T-cell (primary cell): ENCODE data around the gene RABL2B. TPM values are rescaled to one million over a fixed set of nuclear protein-coding genes. Genes with fewer than 3 reads are reported as not detected.
A peak's percentile ranks its signal among the peaks of the same experiment; 100 is the strongest.
"Not testable (repeated sequence)": the region's sequence is repeated elsewhere in the genome, so short reads cannot be mapped to it uniquely, and the experiment has no call there.

Experiments
- ATAC-seq, 4 experiments: fragments of 200-7000 bp in 3 of 4; fragments of 150-1000 bp in 1 of 4; cut with Tn5 transposase; replicated peaks in 1 of 4; 1 replicate in 3 of 4; 2 replicates in 1 of 4; pipeline ENCODE4 v1.10.0; 2021; ENCODE audit warnings: moderate library complexity in 3 of 4, mild to moderate bottlenecking in 2 of 4, moderate number of reproducible peaks in 1 of 4
- CTCF ChIA-PET, 2 donors: fragments of 300-600 bp; sonication (Branson Sonifier 250); formaldehyde crosslinking; loops; one replicate each; lab custom pipeline; 2022; ENCODE audit warnings: antibody characterized with exemption in 2 of 2; lab: Charles Lee
- POLR2A ChIA-PET, 2 donors: fragments of 300-600 bp; sonication (Branson Sonifier 250); formaldehyde crosslinking; loops; one replicate each; lab custom pipeline; 2022; ENCODE audit warnings: antibody characterized with exemption in 2 of 2; lab: Charles Lee
- DNase-seq, 35 experiments: peaks; one replicate each; pipeline versions ENCODE4 v3.0.0 to v3.0.0-alpha.2; 2013 to 2023
- H3K27ac ChIP-seq: one replicate; pipeline ENCODE4 v1.5.1; 2013; ENCODE audit warnings: low read length
- H3K27me3 ChIP-seq, 2 experiments: replicated peaks in 1 of 2; 1 replicate in 1 of 2; 2 replicates in 1 of 2; pipeline versions ENCODE4 v1.6.1 to v1.7.0; 2013; ENCODE audit warnings: low read length in 1 of 2, mixed read lengths in 1 of 2; ENCODE audit not compliant: control insufficient read depth in 2 of 2, insufficient read depth in 2 of 2; ENCODE audit errors: extremely low read depth in 1 of 2
- H3K36me3 ChIP-seq, 2 donors: 1 replicate in 1 of 2; 2 replicates in 1 of 2; pipeline versions ENCODE4 v1.6.1 to v1.7.0; 2013; ENCODE audit warnings: low read length in 1 of 2; ENCODE audit not compliant: control insufficient read depth in 2 of 2, insufficient read depth in 1 of 2; ENCODE audit errors: extremely low read depth in 1 of 2
- H3K4me1 ChIP-seq, 2 experiments: 1 replicate in 1 of 2; 2 replicates in 1 of 2; pipeline versions ENCODE4 v1.6.1 to v1.7.0; 2013; ENCODE audit warnings: low read length in 2 of 2, mixed read lengths in 1 of 2; ENCODE audit not compliant: insufficient read depth in 2 of 2, control insufficient read depth in 1 of 2; ENCODE audit errors: extremely low read depth in 1 of 2
- H3K4me3 ChIP-seq, 2 donors: 1 replicate in 1 of 2; 2 replicates in 1 of 2; pipeline versions ENCODE4 v1.5.1 to v1.7.0; 2013; ENCODE audit warnings: mild to moderate bottlenecking in 2 of 2, low read length in 1 of 2, moderate library complexity in 1 of 2; ENCODE audit not compliant: control insufficient read depth in 1 of 2; ENCODE audit errors: extremely low read depth in 1 of 2
- H3K9me3 ChIP-seq: 2 replicates; pipeline ENCODE4 v1.7.0; 2013
- H3K27ac Mint-ChIP-seq, 2 donors: one replicate each; pipeline ENCODE4 v1.8.0; 2020 to 2021; ENCODE audit warnings: mild to moderate bottlenecking in 2 of 2, mixed read lengths in 2 of 2
- H3K27me3 Mint-ChIP-seq, 2 donors: one replicate each; pipeline ENCODE4 v1.8.0; 2021 to 2022; ENCODE audit warnings: mixed read lengths in 2 of 2
- H3K36me3 Mint-ChIP-seq: one replicate; pipeline ENCODE4 v1.8.0; 2021; ENCODE audit warnings: mixed read lengths
- H3K4me1 Mint-ChIP-seq, 3 donors: one replicate each; pipeline ENCODE4 v1.8.0; 2020 to 2022; ENCODE audit warnings: mixed read lengths in 3 of 3, mild to moderate bottlenecking in 1 of 3
- H3K4me3 Mint-ChIP-seq, 3 donors: one replicate each; pipeline ENCODE4 v1.8.0; 2020 to 2022; ENCODE audit warnings: mild to moderate bottlenecking in 3 of 3, mixed read lengths in 3 of 3, moderate library complexity in 3 of 3
- H3K9me3 Mint-ChIP-seq, 3 donors: one replicate each; pipeline ENCODE4 v1.8.0; 2020 to 2022; ENCODE audit warnings: mixed read lengths in 3 of 3
- WGBS: methylation state at CpG from one replicate; pipeline ENCODE4 v1.1.5; 2013; ENCODE audit warnings: missing lambda C conversion rate; ENCODE audit not compliant: insufficient coverage; 5-methylcytosine and 5-hydroxymethylcytosine counted together
- total RNA-seq, 35 experiments: library from RNA in 6 of 35; stranded (reverse) in 6 of 35; fragments of 120-200 nt in 1 of 35; gene quantifications; one replicate each; pipeline versions ENCODE4 v1.2.1 to v1.2.4 and lab custom pipeline; 2013 to 2026

Gene RABL2B
- total RNA-seq, 5 donors from 2014 or later (not counting 1 experiment from before 2014, with no cell fraction given): 60.3 to 70.9 (median 64.4) TPM

GRCh38 chr22:50756406-50756805 lies 27.0 kb downstream of the RABL2B start:
- not testable (repeated sequence) for H3K27ac ChIP-seq

GRCh38 chr22:50755251-50755650 lies 28.2 kb downstream of the RABL2B start:
- Mint-ChIP-seq H3K27ac (peak overlapping the region in 1 of 2 donors; percentile 36), H3K4me1 (peaks cover 14 to 30% (median 17%) of the 10 kb centered on the region in 3 donors), H3K4me3 (peak overlapping the region in 2 of 3 donors; percentile 17 to 41)
- H3K27ac ChIP-seq, H3K4me1 ChIP-seq, CTCF ChIA-PET, H3K36me3 ChIP-seq, H3K9me3 Mint-ChIP-seq, H3K27me3 ChIP-seq, H3K36me3 Mint-ChIP-seq, H3K27me3 Mint-ChIP-seq, POLR2A ChIA-PET, H3K9me3 ChIP-seq, ATAC-seq, H3K4me3 ChIP-seq, DNase-seq: not testable (repeated sequence)
- no CpG with 5 or more reads among the region's 20 CpGs for WGBS

More at GRCh38 chr22:50756406-50756805, 27.0 kb downstream of the RABL2B start:
- H3K27me3 ChIP-seq, H3K36me3 Mint-ChIP-seq, H3K9me3 Mint-ChIP-seq, ATAC-seq, H3K4me1 ChIP-seq, POLR2A ChIA-PET, H3K27me3 Mint-ChIP-seq, H3K36me3 ChIP-seq, H3K9me3 ChIP-seq: not testable (repeated sequence)
- no CpG with 5 or more reads among the region's 9 CpGs for WGBS
- CTCF ChIA-PET: interaction anchor here in 1 of 2 donors (1.1 kb wide), 1 partner anchor 24 kb away, joined by 3 read pairs; no protein-coding TSS in a partner anchor
- peak overlapping the region; percentile 95 for H3K27ac Mint-ChIP-seq
- peaks cover 14 to 30% (median 17%) of the 10 kb centered on the region in 3 donors for H3K4me1 Mint-ChIP-seq
- peak overlapping the region; percentile 89 to 97 (median 94) for H3K4me3 Mint-ChIP-seq
- DNase-seq: peak in 6 of 35 experiments; percentile 4 to 25 (median 16)
- H3K4me3 ChIP-seq: peak overlapping the region in 1 of 2 donors; percentile 54

- H3K4me1 ChIP-seq, ATAC-seq, H3K27ac ChIP-seq, H3K9me3 ChIP-seq, H3K27me3 ChIP-seq, H3K27ac Mint-ChIP-seq, H3K36me3 Mint-ChIP-seq, CTCF ChIA-PET, H3K9me3 Mint-ChIP-seq, H3K4me1 Mint-ChIP-seq, H3K4me3 Mint-ChIP-seq, H3K36me3 ChIP-seq, H3K4me3 ChIP-seq, DNase-seq, POLR2A ChIA-PET, H3K27me3 Mint-ChIP-seq: not testable (repeated sequence)
- 73% methylated on average over 2 of the region's 9 CpGs for WGBS
Observed at GRCh38 chr22:50749302-50750074, 33.9 kb downstream of the RABL2B start.

- H3K9me3 Mint-ChIP-seq, H3K27ac Mint-ChIP-seq, H3K4me1 Mint-ChIP-seq, POLR2A ChIA-PET, DNase-seq, H3K4me3 ChIP-seq, H3K27me3 ChIP-seq, ATAC-seq, H3K27me3 Mint-ChIP-seq, H3K9me3 ChIP-seq, H3K36me3 ChIP-seq, H3K4me3 Mint-ChIP-seq, H3K27ac ChIP-seq, H3K4me1 ChIP-seq, CTCF ChIA-PET, H3K36me3 Mint-ChIP-seq: not testable (repeated sequence)
- 82% methylated on average over 7 of the region's 13 CpGs for WGBS
Observed at GRCh38 chr22:50748630-50749029, 34.8 kb downstream of the RABL2B start.

- H3K4me1 Mint-ChIP-seq, H3K36me3 Mint-ChIP-seq, H3K9me3 Mint-ChIP-seq, H3K27ac Mint-ChIP-seq, H3K4me3 Mint-ChIP-seq, CTCF ChIA-PET, H3K36me3 ChIP-seq, H3K4me1 ChIP-seq, H3K4me3 ChIP-seq, H3K27me3 ChIP-seq, DNase-seq, H3K27ac ChIP-seq, H3K9me3 ChIP-seq, ATAC-seq, POLR2A ChIA-PET, H3K27me3 Mint-ChIP-seq: not testable (repeated sequence)
- no CpG with 5 or more reads among the region's 1 CpG for WGBS
Observed at GRCh38 chr22:50747521-50747920, 35.9 kb downstream of the RABL2B start.

GRCh38 chr22:50744424-50744823 lies 39.0 kb downstream of the RABL2B start:
- POLR2A ChIA-PET, H3K4me3 Mint-ChIP-seq, DNase-seq, ATAC-seq, H3K4me1 Mint-ChIP-seq, H3K36me3 ChIP-seq, H3K9me3 ChIP-seq, H3K9me3 Mint-ChIP-seq, H3K36me3 Mint-ChIP-seq, H3K4me3 ChIP-seq, H3K27me3 Mint-ChIP-seq, H3K4me1 ChIP-seq, H3K27ac Mint-ChIP-seq, H3K27ac ChIP-seq, H3K27me3 ChIP-seq, CTCF ChIA-PET: not testable (repeated sequence)
- no CpG with 5 or more reads among the region's 12 CpGs for WGBS
